NCI-H446 (cell line): ENCODE results near the gene TOGARAM2.
"Not testable (repeated sequence)": the region's sequence is repeated elsewhere in the genome, so short reads cannot be mapped to it uniquely, and the experiment has no call there.

Experiments used
- DNase-seq, 2 experiments: peaks; one replicate each; lab custom pipeline; 2025; lab: John Stamatoyannopoulos, UW

Gene TOGARAM2

GRCh38 chr2:28977176-28977875, 3.8 kb upstream of the TOGARAM2 start:
- DNase-seq, result no peak

- DNase-seq, result not testable (repeated sequence)
These were observed 3.1 kb upstream of the TOGARAM2 start for GRCh38 chr2:28978001-28978400.

- no peak for DNase-seq
These were observed 2.5 kb upstream of the TOGARAM2 start for GRCh38 chr2:28978606-28979005.

DNA sequence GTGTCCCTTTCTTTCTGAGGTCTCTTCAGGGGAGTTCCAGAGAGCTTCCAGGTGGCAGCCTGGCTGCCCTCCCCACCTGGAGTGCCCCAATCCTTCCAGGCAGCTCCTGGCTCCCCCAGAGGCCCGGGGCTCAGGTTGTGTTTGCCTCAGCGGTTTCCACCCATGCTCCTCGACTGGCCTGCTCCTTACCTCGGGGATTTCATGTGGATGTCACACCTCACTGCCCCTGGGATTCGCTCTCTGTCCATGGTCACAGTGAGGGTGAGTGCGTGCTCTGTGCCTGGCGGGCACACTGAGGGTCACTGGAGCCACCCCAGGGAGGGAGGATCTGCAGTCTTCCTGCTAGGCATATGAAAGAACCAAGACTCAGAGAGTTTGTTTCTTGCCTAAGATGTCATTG, 2.1 kb upstream of the TOGARAM2 start:
- no peak for DNase-seq

DNA sequence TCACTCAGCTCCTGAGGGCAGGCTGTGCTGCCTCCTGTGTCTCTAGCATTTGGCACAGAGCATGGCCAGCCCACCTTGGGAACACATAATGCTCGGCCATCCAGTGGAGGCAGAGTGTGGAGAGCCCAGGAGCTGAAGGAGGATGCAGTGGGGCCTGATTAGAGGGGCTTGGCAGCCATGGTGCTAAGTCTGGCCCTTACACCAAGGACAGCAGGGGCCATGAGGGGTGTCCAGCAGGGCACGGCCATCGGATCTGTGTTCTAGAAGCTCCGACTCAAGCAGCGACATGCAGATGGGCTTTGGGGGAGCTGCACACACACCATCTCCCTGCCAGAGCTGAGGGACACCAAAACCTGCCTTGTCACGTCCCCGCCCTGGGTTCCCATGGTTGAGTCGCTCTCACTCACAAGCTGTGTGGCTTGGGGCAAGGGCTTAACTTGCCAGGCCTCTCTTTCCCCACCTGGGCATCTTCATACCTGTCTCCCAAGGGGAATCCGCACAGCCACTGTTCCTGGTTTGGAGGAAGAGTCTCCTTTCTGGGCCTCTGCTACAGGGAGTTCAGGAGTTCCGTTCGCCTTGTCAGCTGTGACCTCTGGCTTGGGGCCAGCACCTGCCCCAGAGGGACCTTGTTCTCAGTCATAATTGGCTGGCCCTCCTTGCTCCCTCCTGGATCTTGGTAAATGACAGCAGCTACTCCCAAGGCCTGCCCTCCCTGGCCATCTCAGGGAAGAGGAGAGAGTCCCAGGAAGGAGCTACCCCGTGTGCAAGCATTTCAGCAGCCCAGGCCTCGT, 1.3 kb upstream of the TOGARAM2 start:
- no peak for DNase-seq

GRCh38 chr2:28980368-28981015, 606 bp upstream of the TOGARAM2 start:
- DNase-seq, result no peak

DNA sequence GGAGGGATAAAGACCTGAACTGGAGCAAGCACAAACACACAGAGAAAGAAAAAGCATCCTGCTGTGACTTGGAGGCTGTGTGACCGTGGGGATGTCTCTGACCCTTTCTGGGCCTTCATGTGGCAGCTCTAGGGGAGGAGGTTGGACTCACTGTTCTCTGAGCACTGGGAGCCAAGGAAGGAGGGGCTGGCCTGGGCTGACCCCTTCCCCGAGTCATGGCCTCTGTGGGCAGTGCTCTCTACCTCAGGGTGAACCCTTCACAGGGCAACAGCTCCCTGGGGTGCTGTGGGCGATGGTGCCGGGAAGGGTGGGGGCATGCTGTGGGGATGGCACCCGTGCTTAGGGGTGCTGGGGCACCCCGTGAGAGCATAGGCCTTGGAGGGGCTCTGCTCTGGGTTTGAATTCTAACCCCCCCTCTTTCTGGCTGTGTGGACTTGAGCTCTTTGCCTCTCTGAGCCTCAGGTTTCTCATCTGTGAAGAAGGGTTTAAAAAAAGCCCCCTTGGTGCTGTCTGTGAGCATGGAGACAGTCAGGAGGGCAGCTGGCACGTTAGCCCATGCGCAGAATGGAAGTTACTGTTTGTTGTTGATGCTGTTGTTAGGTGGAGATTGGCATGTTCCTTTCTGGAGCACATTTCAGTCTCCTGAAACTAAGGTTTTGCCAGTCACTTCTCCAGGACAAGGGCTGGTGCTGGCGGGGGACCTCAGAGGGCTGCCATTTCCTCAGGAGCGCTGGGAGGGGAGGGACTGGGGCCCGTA, 700 bp downstream of the TOGARAM2 start:
- no peak for DNase-seq

- no peak for DNase-seq
These were observed 1.4 kb downstream of the TOGARAM2 start for GRCh38 chr2:28982381-28982950.

DNA sequence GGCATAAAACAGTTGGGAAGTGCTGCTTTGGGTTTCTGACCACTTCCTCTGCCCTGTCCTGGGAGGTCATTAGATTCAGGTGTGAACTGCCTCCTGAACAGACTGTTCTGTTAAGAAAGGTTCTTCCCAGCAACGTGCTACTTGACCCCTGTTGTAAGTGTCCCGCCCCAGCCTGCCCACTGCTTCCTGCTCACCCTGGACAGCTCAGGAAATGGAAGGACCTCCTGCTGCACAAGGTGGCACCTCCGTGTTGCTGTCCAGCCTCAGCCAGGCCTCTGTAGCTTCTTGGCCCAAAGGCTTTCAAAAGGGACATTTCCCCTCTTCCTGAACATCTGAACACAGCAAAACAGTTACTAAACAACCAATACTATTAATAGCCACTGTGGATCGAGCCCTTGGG, 5.3 kb downstream of the TOGARAM2 start:
- DNase-seq, result no peak

GRCh38 chr2:28989973-28990372, 8.9 kb downstream of the TOGARAM2 start:
- DNase-seq, result no peak

DNA sequence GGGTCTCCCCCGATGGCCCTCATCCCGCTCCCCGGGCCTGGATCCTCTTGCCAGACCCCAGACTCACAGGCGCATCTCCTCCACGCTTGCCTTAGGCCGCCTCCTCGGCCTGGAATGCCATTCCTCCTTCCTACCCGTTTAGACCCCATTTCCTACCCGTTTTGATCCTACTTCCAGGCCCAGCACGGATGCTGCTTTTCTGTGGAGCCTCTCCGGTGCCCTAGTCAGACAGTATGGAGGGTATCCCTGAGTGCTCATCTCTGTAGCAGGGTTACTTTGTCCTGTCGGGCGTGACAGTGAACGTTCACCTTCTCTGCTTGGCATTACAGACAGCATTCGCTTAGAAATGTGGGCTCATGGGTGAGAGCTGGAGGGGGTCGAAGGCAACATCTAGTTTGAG, 9.3 kb downstream of the TOGARAM2 start:
- no peak for DNase-seq

- DNase-seq, result no peak
These were observed 9.9 kb downstream of the TOGARAM2 start for GRCh38 chr2:28991021-28991420.

GRCh38 chr2:28991460-28991859, 10.4 kb downstream of the TOGARAM2 start:
- no peak for DNase-seq

- DNase-seq, result no peak
These were observed 12.3 kb downstream of the TOGARAM2 start for GRCh38 chr2:28993206-28993960.

- DNase-seq, result no peak
These were observed 13.0 kb downstream of the TOGARAM2 start for GRCh38 chr2:28994074-28994473.

- no peak for DNase-seq
These were observed 13.6 kb downstream of the TOGARAM2 start for GRCh38 chr2:28994679-28995078.

- no peak for DNase-seq
These were observed 15.0 kb downstream of the TOGARAM2 start for GRCh38 chr2:28995765-28996750.

DNA sequence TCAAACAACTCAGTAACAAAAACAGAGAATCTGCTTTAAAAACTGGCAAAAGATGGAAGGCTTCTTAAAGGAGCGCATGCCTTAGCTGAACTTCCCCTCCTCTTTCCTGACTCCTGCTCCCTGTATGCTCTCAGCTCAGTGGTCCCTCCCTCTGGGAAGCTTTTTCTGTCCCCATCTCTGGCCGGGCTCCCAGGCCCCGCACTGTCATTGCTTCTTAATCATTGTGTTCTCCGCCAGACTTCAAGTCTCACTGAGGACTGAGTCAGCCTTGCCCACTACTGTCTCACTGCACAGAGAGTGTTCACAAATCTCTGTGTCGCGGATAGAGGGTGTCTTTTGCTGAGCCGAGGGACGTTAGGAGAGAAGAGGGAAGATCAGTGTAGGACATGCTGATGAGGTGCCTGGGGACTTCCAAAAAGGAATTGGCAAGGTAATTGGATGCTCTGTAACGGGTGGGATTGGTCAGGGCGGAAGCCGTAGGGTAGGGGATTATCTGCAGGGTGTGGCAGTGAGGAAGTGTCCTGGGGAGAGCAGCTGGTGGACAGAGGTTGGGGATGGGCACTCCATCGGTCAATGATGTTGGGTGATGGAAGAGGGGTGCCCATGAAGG, 16.2 kb downstream of the TOGARAM2 start:
- DNase-seq, result no peak
